HepG2 (cell line): ENCODE results near the gene CORT. TPM values are rescaled to one million over a fixed set of nuclear protein-coding genes. Genes with fewer than 3 reads are reported as not detected.

ENCODE experiments used
- ARNT2 ChIP-seq: sonication (generic); formaldehyde crosslinking; IDR thresholded peaks from 2 replicates; pipeline ENCODE4 v1.8.0; 2022; ENCODE audit warnings: mild to moderate bottlenecking, low read depth, missing genetic modification reagents, moderate library complexity
- BORCS8-MEF2B ChIP-seq: sonication (generic); formaldehyde crosslinking; IDR thresholded peaks from 2 replicates; pipeline ENCODE4 v1.8.0; 2022; ENCODE audit warnings: mild to moderate bottlenecking, missing genetic modification reagents
- ETV6 ChIP-seq: sonication (generic); formaldehyde crosslinking; conservative IDR thresholded peaks from 2 replicates; pipeline ENCODE4 v1.4.0; 2020; ENCODE audit warnings: missing genetic modification reagents
- HDAC6 ChIP-seq: fragments of 200-600 bp; sonication (generic); IDR thresholded peaks from 2 replicates; pipeline ENCODE4 v1.7.0; 2017; ENCODE audit warnings: mild to moderate bottlenecking, antibody characterized with exemption, low read length, low read depth
- HIVEP1 ChIP-seq: sonication (generic); formaldehyde crosslinking; IDR thresholded peaks from 2 replicates; pipeline ENCODE4 v1.4.0; 2020; ENCODE audit warnings: mild to moderate bottlenecking, missing genetic modification reagents
- HOXA7 ChIP-seq: sonication (generic); formaldehyde crosslinking; IDR thresholded peaks from 2 replicates; pipeline ENCODE4 v1.8.1; 2022; ENCODE audit warnings: mild to moderate bottlenecking, missing genetic modification reagents, moderate library complexity
- JUNB ChIP-seq: sonication (generic); formaldehyde crosslinking; IDR thresholded peaks from 2 replicates; pipeline ENCODE4 v1.8.0; 2022; ENCODE audit warnings: missing genetic modification reagents, mild to moderate bottlenecking, borderline replicate concordance
- LCORL ChIP-seq, 2 experiments: fragments of 450-650 bp in 1 of 2; sonication (generic) in 1 of 2; formaldehyde crosslinking in 1 of 2; IDR thresholded peaks; 2 replicates each; pipeline versions ENCODE4 v1.5.0 to v1.6.1; 2017 to 2020; ENCODE audit warnings: antibody characterized with exemption in 1 of 2, missing genetic modification reagents in 1 of 2
- MIXL1 ChIP-seq: IDR thresholded peaks from 2 replicates; pipeline ENCODE4 v1.6.1; 2016
- PHF21A ChIP-seq: sonication (generic); formaldehyde crosslinking; IDR thresholded peaks from 2 replicates; pipeline ENCODE4 v1.5.0; 2020; ENCODE audit warnings: mild to moderate bottlenecking, missing genetic modification reagents
- SMARCC2 ChIP-seq: fragments of 450-650 bp; IDR thresholded peaks from 2 replicates; pipeline ENCODE4 v1.6.1; 2017; ENCODE audit warnings: antibody characterized with exemption, mild to moderate bottlenecking
- SP4 ChIP-seq: sonication (generic); formaldehyde crosslinking; IDR thresholded peaks from 2 replicates; pipeline ENCODE4 v1.8.1; 2023; ENCODE audit warnings: mild to moderate bottlenecking, missing genetic modification reagents
- TOPORS ChIP-seq: sonication (generic); formaldehyde crosslinking; IDR thresholded peaks from 2 replicates; pipeline ENCODE4 v1.8.0; 2023; ENCODE audit warnings: mild to moderate bottlenecking, missing genetic modification reagents
- ZNF124 ChIP-seq: sonication (generic); formaldehyde crosslinking; IDR thresholded peaks from 2 replicates; pipeline ENCODE4 v1.4.0; 2020; ENCODE audit warnings: missing genetic modification reagents
- ZNF205 ChIP-seq: IDR thresholded peaks from 2 replicates; pipeline ENCODE4 v1.6.1; 2018; ENCODE audit warnings: missing biosample characterization, missing genetic modification reagents
- ZNF256 ChIP-seq: sonication (generic); formaldehyde crosslinking; conservative IDR thresholded peaks from 2 replicates; pipeline ENCODE4 v1.4.0; 2020; ENCODE audit warnings: missing genetic modification reagents
- polyA plus RNA-seq, 8 experiments: library from polyadenylated mRNA; depleted of rRNA in 3 of 8; stranded (reverse) in 7 of 8; unstranded in 1 of 8; fragments of >200 nt; fragmentation: Illumina TruSeq in 4 of 8; extraction: Trizol in 4 of 8; gene quantifications; 2 replicates each; pipeline versions ENCODE4 v1.2.1 to v1.2.3, GENCODE V29; 2011 to 2016; ENCODE audit warnings: low read depth in 4 of 8, missing spikeins in 1 of 8, mixed read lengths in 1 of 8; ENCODE audit not compliant: insufficient read depth in 1 of 8
- total RNA-seq, 5 experiments: library from RNA; depleted of rRNA; stranded (reverse); fragments of >200 nt; fragmentation: Illumina TruSeq; extraction: Trizol; gene quantifications; 2 replicates each; pipeline ENCODE4 v1.2.3, GENCODE V29; 2016; ENCODE audit warnings: low read depth in 1 of 5
- TF ChIP-seq, protein P1 (sequence below): sonication (generic); formaldehyde crosslinking; IDR thresholded peaks from 2 replicates; pipeline ENCODE4 v1.8.1; 2023; ENCODE audit warnings: mild to moderate bottlenecking, missing genetic modification reagents, borderline replicate concordance
- TF ChIP-seq, protein P2 (sequence below): sonication (generic); formaldehyde crosslinking; IDR thresholded peaks from 2 replicates; pipeline ENCODE4 v1.4.0; 2020; ENCODE audit warnings: missing genetic modification reagents, low read depth, mild to moderate bottlenecking, borderline replicate concordance
- TF ChIP-seq, protein P3 (sequence below): sonication (generic); formaldehyde crosslinking; IDR thresholded peaks from 2 replicates; pipeline ENCODE4 v1.5.0; 2020; ENCODE audit warnings: mild to moderate bottlenecking, missing genetic modification reagents, borderline replicate concordance
- TF ChIP-seq, protein P4 (sequence below): sonication (generic); formaldehyde crosslinking; IDR thresholded peaks from 2 replicates; pipeline ENCODE4 v1.5.0; 2020; ENCODE audit warnings: missing genetic modification reagents
- TF ChIP-seq, protein P5 (sequence below): IDR thresholded peaks from 2 replicates; pipeline ENCODE4 v1.6.1; 2018; ENCODE audit warnings: missing genetic modification reagents, mild to moderate bottlenecking, missing compliant biosample characterization

The CORT gene
- total and polyA plus RNA-seq, 2 of the 13 experiments (the other 11 are each of a cell fraction or from before 2014, with no cell fraction given): 0.11 to 0.62 TPM

DNA sequence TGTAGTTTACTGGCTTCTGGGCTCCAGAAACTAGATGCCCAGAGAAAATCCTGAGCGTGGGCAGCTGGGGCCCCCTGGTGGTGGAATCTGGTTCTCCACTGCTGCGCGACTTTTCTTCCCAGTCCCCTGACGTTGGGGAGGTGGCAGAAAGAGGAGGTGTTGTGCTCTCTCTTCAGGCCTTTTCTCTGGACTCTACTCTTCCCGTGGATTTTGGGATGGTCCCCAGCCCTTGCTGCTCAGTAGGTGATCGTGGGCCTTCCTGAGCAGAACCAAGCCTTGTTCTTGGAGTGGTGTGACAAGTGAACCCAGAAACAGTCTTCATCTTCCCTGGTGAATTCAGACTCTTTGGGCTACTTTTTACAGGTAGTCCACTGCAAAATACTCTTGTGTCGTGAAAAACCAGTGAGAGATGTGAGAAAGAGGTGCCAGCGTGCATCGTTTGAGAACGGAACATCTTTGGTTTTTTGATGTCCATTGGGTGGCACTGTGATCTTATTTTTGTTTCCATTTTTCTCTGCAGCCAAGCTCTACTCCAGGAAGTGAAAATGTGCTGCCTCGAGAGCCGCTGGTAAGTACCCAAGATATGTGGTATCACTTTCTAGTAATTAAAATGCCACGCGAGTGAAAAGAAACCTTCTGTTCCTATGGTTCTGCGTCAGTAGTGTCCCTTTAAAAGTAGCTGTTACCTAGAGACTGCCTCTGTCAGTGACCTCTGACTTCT lies 45.1 kb downstream of the CORT start (continued):
- TF ChIP-seq, protein P1, sequence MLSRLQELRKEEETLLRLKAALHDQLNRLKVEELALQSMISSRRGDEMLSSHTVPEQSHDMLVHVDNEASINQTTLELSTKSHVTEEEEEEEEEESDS: no peak
- TF ChIP-seq HIVEP1: 0 out of 2 replicates have a peak, but pooled peaks have one; percentile 49
- TF ChIP-seq ZNF205 (CRISPR knock-in tag): no peak
- TF ChIP-seq, protein P2, sequence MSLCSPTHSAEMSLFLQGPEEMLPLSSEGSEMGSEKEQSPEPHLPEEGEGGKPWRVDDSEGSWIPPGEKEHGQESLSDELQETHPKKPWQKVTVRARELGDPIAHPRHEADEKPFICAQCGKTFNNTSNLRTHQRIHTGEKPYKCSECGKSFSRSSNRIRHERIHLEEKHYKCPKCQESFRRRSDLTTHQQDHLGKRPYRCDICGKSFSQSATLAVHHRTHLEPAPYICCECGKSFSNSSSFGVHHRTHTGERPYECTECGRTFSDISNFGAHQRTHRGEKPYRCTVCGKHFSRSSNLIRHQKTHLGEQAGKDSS (CRISPR knock-in tag): 0 out of 2 replicates have a peak, but pooled peaks have one; percentile 55
- no peak for TF ChIP-seq ZNF124 (CRISPR knock-in tag)
- no peak for TF ChIP-seq SMARCC2
- TF ChIP-seq HOXA7: no peak
- no peak for TF ChIP-seq MIXL1 (CRISPR knock-in tag)
- TF ChIP-seq, protein P3, sequence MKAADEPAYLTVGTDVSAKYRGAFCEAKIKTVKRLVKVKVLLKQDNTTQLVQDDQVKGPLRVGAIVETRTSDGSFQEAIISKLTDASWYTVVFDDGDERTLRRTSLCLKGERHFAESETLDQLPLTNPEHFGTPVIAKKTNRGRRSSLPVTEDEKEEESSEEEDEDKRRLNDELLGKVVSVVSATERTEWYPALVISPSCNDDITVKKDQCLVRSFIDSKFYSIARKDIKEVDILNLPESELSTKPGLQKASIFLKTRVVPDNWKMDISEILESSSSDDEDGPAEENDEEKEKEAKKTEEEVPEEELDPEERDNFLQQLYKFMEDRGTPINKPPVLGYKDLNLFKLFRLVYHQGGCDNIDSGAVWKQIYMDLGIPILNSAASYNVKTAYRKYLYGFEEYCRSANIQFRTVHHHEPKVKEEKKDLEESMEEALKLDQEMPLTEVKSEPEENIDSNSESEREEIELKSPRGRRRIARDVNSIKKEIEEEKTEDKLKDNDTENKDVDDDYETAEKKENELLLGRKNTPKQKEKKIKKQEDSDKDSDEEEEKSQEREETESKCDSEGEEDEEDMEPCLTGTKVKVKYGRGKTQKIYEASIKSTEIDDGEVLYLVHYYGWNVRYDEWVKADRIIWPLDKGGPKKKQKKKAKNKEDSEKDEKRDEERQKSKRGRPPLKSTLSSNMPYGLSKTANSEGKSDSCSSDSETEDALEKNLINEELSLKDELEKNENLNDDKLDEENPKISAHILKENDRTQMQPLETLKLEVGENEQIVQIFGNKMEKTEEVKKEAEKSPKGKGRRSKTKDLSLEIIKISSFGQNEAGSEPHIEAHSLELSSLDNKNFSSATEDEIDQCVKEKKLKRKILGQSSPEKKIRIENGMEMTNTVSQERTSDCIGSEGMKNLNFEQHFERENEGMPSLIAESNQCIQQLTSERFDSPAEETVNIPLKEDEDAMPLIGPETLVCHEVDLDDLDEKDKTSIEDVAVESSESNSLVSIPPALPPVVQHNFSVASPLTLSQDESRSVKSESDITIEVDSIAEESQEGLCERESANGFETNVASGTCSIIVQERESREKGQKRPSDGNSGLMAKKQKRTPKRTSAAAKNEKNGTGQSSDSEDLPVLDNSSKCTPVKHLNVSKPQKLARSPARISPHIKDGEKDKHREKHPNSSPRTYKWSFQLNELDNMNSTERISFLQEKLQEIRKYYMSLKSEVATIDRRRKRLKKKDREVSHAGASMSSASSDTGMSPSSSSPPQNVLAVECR (CRISPR knock-in tag): peak; percentile 21; the same call in 1 of the 2 replicates
- TF ChIP-seq HDAC6: no peak
- no peak for TF ChIP-seq JUNB (CRISPR knock-in tag)
- no peak for TF ChIP-seq TOPORS (CRISPR knock-in tag)
- TF ChIP-seq, protein P4, sequence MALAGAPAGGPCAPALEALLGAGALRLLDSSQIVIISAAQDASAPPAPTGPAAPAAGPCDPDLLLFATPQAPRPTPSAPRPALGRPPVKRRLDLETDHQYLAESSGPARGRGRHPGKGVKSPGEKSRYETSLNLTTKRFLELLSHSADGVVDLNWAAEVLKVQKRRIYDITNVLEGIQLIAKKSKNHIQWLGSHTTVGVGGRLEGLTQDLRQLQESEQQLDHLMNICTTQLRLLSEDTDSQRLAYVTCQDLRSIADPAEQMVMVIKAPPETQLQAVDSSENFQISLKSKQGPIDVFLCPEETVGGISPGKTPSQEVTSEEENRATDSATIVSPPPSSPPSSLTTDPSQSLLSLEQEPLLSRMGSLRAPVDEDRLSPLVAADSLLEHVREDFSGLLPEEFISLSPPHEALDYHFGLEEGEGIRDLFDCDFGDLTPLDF (CRISPR knock-in tag): no peak
- TF ChIP-seq, protein P5, sequence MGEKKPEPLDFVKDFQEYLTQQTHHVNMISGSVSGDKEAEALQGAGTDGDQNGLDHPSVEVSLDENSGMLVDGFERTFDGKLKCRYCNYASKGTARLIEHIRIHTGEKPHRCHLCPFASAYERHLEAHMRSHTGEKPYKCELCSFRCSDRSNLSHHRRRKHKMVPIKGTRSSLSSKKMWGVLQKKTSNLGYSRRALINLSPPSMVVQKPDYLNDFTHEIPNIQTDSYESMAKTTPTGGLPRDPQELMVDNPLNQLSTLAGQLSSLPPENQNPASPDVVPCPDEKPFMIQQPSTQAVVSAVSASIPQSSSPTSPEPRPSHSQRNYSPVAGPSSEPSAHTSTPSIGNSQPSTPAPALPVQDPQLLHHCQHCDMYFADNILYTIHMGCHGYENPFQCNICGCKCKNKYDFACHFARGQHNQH: no peak
- TF ChIP-seq PHF21A (CRISPR knock-in tag): no peak
- TF ChIP-seq LCORL (IDR thresholded peaks at IDR 0.05): no peak
- no peak for TF ChIP-seq LCORL (CRISPR knock-in tag; IDR thresholded peaks at IDR 0.05)
- TF ChIP-seq SP4 (CRISPR knock-in tag): 0 out of 2 replicates have a peak, but pooled peaks have one; percentile 18
- no peak for TF ChIP-seq ETV6 (CRISPR knock-in tag)
- TF ChIP-seq BORCS8-MEF2B (CRISPR knock-in tag): peak; percentile 47; the same call in 1 of the 2 replicates
- TF ChIP-seq ZNF256 (CRISPR knock-in tag): no peak
- TF ChIP-seq ARNT2 (CRISPR knock-in tag): no peak
